ENCODE results near the gene NUCKS1. TPM values are rescaled to one million over a fixed set of nuclear protein-coding genes. Genes with fewer than 3 reads are reported as not detected.

The NUCKS1 gene
- total RNA-seq, 1 experiment from 2014 or later, result 237 TPM

DNA sequence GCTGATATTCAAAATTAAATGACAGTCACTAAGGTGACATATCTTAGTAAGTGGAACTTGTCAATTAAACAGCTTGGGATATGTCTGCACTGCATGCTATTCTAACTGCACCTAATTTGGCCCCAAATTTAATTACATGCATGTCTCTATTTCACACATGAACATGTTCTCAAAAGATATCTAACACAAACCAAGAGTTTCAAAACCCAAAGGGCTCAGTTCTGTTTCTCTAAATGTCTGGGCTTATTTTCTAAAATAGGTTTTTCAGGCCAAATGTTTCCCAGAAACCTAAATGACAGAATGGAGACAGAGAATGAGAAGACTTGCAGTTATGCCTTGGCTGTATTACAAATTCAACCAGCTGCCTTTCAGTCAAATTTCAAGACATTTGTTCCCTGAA, 14.0 kb upstream of the NUCKS1 start (continued):
- no peak for TF ChIP-seq TCF7L2 (IDR thresholded peaks at IDR 0.05; ENCODE audit: borderline replicate concordance, extremely low read depth, insufficient read depth, insufficient read length)
- TF ChIP-seq EZH2 (IDR thresholded peaks at IDR 0.05), result no peak
- TF ChIP-seq ZFX (IDR thresholded peaks at IDR 0.05), result no peak
- TF ChIP-seq, protein P1, sequence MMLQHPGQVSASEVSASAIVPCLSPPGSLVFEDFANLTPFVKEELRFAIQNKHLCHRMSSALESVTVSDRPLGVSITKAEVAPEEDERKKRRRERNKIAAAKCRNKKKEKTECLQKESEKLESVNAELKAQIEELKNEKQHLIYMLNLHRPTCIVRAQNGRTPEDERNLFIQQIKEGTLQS (IDR thresholded peaks at IDR 0.05), result no peak
- TF ChIP-seq JUND (IDR thresholded peaks at IDR 0.05), result no peak
- TF ChIP-seq, protein P2, sequence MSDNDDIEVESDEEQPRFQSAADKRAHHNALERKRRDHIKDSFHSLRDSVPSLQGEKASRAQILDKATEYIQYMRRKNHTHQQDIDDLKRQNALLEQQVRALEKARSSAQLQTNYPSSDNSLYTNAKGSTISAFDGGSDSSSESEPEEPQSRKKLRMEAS (IDR thresholded peaks at IDR 0.05), result no peak
- no peak for TF ChIP-seq RAD21 (IDR thresholded peaks at IDR 0.05; ENCODE audit: low read depth)
- TF ChIP-seq EZH2phosphoT487 (IDR thresholded peaks at IDR 0.05; ENCODE audit: borderline replicate concordance), result no peak
- no peak for TF ChIP-seq FOSL1 (IDR thresholded peaks at IDR 0.05; ENCODE audit: low read depth)
- no peak for TF ChIP-seq CEBPB (IDR thresholded peaks at IDR 0.05; ENCODE audit: low read depth)

DNA sequence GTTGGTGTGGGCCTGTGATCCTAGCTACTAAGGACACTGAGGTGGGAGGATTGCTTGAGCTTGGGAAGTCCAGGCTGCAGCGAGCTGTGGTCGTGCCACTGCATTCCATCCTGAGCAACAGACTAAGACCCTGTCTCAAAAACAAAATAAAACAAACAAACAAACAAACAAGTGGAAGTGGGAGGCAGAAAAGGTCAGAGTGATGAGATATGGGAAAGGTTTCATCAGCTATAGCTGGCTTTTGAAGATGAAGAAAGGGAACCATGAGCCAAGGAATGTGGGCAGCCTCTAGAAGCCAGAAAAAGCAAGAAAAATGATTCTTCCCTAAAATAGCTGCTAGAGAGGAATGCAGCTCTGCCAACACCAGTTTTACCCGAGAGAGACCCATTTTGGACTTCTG, 10.6 kb upstream of the NUCKS1 start:
- CTCF ChIA-PET, result no interaction called here

DNA sequence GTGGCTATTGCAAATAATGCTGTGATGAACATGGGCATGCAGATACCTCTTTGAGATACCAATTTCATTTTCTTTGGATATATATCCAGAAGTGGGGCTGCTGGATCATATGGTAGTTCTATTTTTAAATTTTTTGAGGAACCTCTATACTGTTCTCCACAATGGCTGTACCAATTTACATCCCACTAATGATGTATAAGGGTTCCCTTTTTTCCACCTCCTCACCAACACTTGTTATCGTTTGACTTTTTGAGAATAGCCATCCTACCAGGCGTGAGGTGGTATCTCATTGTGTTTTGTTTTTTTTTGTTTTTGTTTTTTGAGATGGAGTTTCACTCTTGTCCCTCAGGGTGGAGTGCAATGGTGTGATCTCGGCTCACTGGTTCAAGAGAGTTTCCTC, 6.6 kb upstream of the NUCKS1 start:
- H3K79me2 ChIP-seq (ENCODE audit: insufficient read depth, low read length), result no peaks in the 10 kb centered on the region
- DNase-seq (ENCODE audit: low read depth, low spot score), result no peak
- no peaks in the 10 kb centered on the region for H3K9me2 ChIP-seq (ENCODE audit: insufficient read depth)
- ChIA-PET CTCF (no interaction called here), POLR2A (no interaction called here), RAD21 (ENCODE audit: low non-redundant PET in 1 of 2, low total read pairs in 2 of 2, uncharacterized antibody in 2 of 2, unreplicated experiment in 2 of 2) (no interaction called here)
- no peak for ATAC-seq
- H3K4me2 ChIP-seq (ENCODE audit: low read length), result no peak overlapping the region
- H3K27me3 ChIP-seq (ENCODE audit: insufficient read depth, low read length), result no peaks in the 10 kb centered on the region
- peaks cover 3 to 4% of the 10 kb centered on the region in 2 experiments; a peak in 3 of 4 replicates for H3K4me1 ChIP-seq (ENCODE audit: control insufficient read depth in 1 of 2, insufficient read depth in 2 of 2, low read length in 2 of 2)
- no peaks in the 10 kb centered on the region for H3K36me3 ChIP-seq (ENCODE audit: control insufficient read depth in 1 of 2, insufficient read depth in 2 of 2, low read length in 2 of 2)
- H4K20me1 ChIP-seq (ENCODE audit: insufficient read depth), result no peaks in the 10 kb centered on the region
- no peak overlapping the region for H3K4me3 ChIP-seq (replicated peaks in 1 of 2; ENCODE audit: low read depth in 1 of 2, low read length in 2 of 2)
- no peak overlapping the region for H3K27ac ChIP-seq (ENCODE audit: low read depth, low read length)
- no TSS peak for BruUV-seq (replicated peaks)
- intact Hi-C loops (cut with micrococcal nuclease), result no loop called here
- no peak overlapping the region for H3K9ac ChIP-seq (ENCODE audit: low read length)
- TF ChIP-seq, protein P3, sequence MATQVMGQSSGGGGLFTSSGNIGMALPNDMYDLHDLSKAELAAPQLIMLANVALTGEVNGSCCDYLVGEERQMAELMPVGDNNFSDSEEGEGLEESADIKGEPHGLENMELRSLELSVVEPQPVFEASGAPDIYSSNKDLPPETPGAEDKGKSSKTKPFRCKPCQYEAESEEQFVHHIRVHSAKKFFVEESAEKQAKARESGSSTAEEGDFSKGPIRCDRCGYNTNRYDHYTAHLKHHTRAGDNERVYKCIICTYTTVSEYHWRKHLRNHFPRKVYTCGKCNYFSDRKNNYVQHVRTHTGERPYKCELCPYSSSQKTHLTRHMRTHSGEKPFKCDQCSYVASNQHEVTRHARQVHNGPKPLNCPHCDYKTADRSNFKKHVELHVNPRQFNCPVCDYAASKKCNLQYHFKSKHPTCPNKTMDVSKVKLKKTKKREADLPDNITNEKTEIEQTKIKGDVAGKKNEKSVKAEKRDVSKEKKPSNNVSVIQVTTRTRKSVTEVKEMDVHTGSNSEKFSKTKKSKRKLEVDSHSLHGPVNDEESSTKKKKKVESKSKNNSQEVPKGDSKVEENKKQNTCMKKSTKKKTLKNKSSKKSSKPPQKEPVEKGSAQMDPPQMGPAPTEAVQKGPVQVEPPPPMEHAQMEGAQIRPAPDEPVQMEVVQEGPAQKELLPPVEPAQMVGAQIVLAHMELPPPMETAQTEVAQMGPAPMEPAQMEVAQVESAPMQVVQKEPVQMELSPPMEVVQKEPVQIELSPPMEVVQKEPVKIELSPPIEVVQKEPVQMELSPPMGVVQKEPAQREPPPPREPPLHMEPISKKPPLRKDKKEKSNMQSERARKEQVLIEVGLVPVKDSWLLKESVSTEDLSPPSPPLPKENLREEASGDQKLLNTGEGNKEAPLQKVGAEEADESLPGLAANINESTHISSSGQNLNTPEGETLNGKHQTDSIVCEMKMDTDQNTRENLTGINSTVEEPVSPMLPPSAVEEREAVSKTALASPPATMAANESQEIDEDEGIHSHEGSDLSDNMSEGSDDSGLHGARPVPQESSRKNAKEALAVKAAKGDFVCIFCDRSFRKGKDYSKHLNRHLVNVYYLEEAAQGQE (IDR thresholded peaks at IDR 0.05; ENCODE audit: low read depth), result no peak
- TF ChIP-seq SP1 (IDR thresholded peaks at IDR 0.05; ENCODE audit: low read depth), result no peak
- no peaks in the 10 kb centered on the region for H3K9me3 ChIP-seq (ENCODE audit: control insufficient read depth in 1 of 2, insufficient read depth in 1 of 2, low read depth in 1 of 2, low read length in 2 of 2)
- H2AFZ ChIP-seq (ENCODE audit: low read depth, low read length, poor library complexity, severe bottlenecking), result no peak overlapping the region

More for the DNA sequence above, 10.6 kb upstream of the NUCKS1 start:
- intact Hi-C loops (cut with micrococcal nuclease), result no loop called here
- no peak for DNase-seq (ENCODE audit: low read depth, low spot score)
- RAD21 ChIA-PET (ENCODE audit: low non-redundant PET in 1 of 2, low total read pairs in 2 of 2, uncharacterized antibody in 2 of 2, unreplicated experiment in 2 of 2), result no interaction called here
- POLR2A ChIA-PET, result no interaction called here
- Histone ChIP-seq H3K36me3 (ENCODE audit: control insufficient read depth in 1 of 2, insufficient read depth in 2 of 2, low read length in 2 of 2) (no peaks in the 10 kb centered on the region), H3K4me3 (replicated peaks in 1 of 2; ENCODE audit: low read depth in 1 of 2, low read length in 2 of 2) (no peak overlapping the region), H3K9me2 (ENCODE audit: insufficient read depth) (no peaks in the 10 kb centered on the region), H3K27me3 (ENCODE audit: insufficient read depth, low read length) (no peaks in the 10 kb centered on the region), H3K4me2 (ENCODE audit: low read length) (no peak overlapping the region), H2AFZ (ENCODE audit: low read depth, low read length, poor library complexity, severe bottlenecking) (no peak overlapping the region), H3K27ac (ENCODE audit: low read depth, low read length) (no peak overlapping the region), H3K9me3 (ENCODE audit: control insufficient read depth in 1 of 2, insufficient read depth in 1 of 2, low read depth in 1 of 2, low read length in 2 of 2) (no peaks in the 10 kb centered on the region), H3K79me2 (ENCODE audit: insufficient read depth, low read length) (no peaks in the 10 kb centered on the region), H3K4me1 (ENCODE audit: control insufficient read depth in 1 of 2, insufficient read depth in 2 of 2, low read length in 2 of 2) (no peaks in the 10 kb centered on the region), H4K20me1 (ENCODE audit: insufficient read depth) (no peaks in the 10 kb centered on the region), H3K9ac (ENCODE audit: low read length) (no peak overlapping the region)
- no peak for TF ChIP-seq ZFX (IDR thresholded peaks at IDR 0.05)
- BruUV-seq (replicated peaks), result no TSS peak
- no peak for ATAC-seq
